Hematopoietic multipotent progenitor cell treated with erythropoietin and hydrocortisone succinate and interleukin-3 and kit ligand, for 17 days (in vitro differentiated cells): ENCODE data around the gene RASSF3.
"Not testable (repeated sequence)": the region's sequence is repeated elsewhere in the genome, so short reads cannot be mapped to it uniquely, and the experiment has no call there.

Experiments used
- DNase-seq: peaks from one replicate; pipeline ENCODE4 v3.0.0-alpha.2; 2015; ENCODE audit warnings: low spot score

RASSF3 gene

GRCh38 chr12:64670019-64670418 lies 59.7 kb downstream of the RASSF3 start:
- DNase-seq: no peak

DNA sequence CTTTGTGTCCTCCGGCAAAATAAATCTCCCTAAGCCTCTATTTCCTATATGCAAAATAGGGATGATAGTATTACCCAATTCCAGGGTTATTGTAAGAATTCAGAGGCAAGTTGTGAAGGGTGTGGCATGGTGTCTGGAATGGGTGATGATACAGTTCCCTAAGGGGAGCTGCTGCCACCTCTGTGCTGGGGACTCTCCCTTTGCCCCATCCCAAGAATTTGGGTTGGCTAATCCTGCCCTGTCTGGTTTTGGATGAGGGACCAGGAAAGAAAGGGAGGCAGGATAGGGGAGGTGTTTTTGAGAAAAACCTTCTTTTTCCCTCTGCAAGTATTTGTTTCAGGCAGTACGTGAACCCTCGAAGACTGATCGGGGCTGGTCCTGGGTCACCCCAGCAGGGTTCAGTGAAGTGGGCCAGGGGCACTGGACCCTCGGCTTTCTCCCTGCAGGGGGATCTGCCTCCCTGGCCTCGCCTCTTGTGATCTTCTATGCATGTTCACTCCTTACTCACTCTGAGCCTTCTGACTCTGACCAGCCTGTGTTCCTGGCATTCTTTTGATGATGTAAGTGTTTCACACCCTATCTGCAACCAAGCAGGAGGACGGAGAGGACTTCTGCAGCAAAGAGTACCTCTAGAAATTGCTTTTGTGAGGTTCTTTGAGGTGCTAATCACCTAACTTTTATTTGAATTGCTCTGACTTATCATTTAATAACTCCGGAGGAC lies 60.8 kb downstream of the RASSF3 start:
- DNase-seq: no peak

DNA sequence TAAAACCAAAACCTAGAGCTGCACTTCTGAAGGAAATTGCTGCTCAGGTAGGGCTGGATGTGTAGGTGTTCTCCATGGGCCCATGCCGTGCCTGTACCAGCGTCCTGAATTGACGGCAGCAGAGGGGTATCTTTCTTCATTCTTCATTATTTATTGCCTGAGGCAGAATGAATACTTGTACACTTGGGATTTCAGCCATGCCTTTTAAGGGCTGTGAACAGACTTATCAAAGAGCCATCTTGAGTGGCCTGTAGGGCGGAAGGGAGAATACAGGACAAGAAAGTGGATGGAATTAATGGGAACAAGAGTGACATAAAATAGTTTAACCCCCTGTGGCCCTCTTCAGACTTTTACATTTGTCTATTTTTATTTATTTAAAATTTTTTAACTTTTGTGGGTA lies 61.4 kb downstream of the RASSF3 start:
- DNase-seq: no peak

DNA sequence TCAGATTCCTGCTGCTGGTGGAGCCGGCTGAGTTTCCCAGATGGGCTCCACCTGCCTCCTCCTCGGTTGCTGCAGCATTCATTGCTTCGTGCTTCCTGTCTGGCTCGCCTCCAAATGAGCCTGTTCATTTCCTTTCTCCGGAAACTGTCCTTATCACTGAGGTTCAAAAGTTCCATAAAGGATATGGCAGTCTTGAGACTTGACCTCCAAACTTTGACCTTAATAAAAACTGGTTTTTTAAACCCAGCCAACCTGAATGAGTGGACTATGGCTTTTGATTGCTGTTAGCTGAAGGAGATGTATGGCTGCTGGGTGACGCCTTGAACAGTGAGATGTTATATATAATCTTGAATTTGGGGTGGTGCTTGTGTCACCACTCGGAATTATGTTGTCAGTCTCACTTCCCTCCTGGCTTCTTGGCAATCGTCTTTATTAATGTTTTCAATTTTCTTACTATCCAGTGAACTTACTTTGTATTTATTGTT lies 62.7 kb downstream of the RASSF3 start:
- no peak for DNase-seq

DNA sequence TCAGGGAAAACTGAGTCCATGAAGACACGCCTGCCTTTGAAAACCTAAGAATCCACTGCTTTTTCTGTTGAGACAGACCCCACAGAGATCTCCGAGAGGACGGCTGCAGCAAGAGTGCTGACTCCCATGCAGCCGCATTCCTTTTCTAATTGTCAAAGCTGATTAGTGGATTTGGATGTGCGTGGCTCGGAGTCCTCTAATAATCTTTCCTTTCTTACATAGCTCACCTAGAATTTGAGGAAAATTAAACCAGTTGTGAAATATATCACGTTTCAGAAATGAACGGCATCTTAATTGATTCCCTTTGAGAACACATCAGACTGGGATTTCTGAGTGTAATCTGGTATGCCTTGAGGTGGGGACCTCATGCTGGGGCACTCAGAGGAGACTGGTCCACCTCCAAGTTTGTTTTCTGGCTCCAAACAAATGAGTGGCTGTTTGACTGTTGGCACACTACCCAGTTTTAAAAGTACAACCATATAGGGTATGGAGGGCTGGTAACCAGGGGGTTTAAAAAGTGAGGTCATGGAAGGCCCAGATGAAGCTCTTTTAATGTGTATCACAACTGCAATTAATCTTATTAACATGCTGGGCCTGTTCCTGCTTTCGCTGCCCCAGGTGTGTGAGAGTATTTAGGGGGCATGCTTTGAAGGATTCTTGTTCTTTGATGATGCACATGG lies 63.3 kb downstream of the RASSF3 start:
- no peak for DNase-seq

DNA sequence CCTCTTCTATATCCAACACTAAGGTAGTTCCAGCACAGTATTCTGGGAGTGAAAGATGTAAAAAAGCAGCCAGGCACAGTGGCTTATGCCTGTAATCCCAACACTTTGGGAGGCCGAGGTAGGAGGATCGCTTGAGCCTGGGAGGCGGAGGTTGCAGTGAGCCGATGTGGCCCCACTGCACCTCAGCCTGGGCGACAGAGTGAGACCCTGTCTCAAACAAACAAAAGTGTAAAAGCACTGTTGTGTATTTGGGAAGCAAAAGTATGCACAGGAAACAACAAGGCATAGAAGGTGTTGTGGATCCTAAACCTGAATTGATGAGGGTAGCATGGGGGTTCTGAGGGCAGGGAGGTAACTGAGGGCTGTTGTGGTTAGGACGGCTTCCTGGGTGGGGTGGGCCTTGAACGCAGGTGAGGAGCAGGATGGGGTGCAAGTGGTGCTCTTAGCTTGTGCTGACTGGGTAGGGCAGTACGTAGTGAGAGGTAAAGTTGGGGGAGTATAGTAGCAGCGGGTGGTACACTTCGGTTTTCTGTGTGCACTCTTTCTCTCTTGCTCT lies 64.2 kb downstream of the RASSF3 start:
- DNase-seq: no peak

DNA sequence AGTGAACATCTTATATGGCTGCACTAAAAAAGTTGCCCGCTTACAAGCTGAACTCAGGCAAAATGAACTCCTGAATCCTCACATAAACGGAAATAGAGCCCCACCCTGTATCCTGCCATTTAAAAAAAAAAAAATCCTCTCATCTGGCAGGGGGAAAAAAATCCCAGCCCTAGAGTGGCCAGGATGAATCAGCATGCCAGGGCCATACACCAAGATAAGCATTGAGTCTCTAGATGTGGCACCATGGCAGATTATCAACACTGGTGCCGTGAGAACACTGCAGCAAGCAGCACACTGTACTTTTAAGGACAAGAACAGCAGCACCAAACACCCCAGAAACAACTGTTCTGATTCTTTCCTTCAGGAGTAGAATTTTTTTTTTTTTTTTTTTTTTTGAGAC lies 65.5 kb downstream of the RASSF3 start:
- no peak for DNase-seq

DNA sequence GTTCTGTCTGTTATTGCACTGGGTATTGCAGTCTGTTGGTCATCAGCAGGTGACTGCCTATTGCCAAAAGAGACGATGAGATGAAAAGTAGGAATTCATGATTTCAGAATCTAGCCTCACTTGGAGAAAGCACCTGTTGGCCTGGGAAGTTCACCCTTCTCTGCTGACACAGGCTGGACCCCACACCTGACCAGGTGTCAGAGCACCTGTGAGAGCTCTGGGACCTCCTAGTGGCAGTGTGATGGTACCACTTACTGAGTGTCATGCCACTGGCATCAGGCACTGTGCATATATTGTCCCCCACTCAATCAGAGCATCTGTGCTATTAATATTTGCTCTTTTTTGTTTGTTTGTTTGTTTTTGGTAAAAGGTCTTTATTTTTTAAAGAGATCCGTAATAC lies 68.0 kb downstream of the RASSF3 start:
- no peak for DNase-seq

- DNase-seq: no peak
Measured at GRCh38 chr12:64678835-64679234, 68.5 kb downstream of the RASSF3 start.

GRCh38 chr12:64679487-64680001 lies 69.2 kb downstream of the RASSF3 start:
- DNase-seq: no peak

GRCh38 chr12:64680235-64680634 lies 69.9 kb downstream of the RASSF3 start:
- no peak for DNase-seq

GRCh38 chr12:64681200-64682052 lies 71.1 kb downstream of the RASSF3 start:
- DNase-seq: no peak

- DNase-seq: no peak
Measured at GRCh38 chr12:64682572-64683277, 72.4 kb downstream of the RASSF3 start.

DNA sequence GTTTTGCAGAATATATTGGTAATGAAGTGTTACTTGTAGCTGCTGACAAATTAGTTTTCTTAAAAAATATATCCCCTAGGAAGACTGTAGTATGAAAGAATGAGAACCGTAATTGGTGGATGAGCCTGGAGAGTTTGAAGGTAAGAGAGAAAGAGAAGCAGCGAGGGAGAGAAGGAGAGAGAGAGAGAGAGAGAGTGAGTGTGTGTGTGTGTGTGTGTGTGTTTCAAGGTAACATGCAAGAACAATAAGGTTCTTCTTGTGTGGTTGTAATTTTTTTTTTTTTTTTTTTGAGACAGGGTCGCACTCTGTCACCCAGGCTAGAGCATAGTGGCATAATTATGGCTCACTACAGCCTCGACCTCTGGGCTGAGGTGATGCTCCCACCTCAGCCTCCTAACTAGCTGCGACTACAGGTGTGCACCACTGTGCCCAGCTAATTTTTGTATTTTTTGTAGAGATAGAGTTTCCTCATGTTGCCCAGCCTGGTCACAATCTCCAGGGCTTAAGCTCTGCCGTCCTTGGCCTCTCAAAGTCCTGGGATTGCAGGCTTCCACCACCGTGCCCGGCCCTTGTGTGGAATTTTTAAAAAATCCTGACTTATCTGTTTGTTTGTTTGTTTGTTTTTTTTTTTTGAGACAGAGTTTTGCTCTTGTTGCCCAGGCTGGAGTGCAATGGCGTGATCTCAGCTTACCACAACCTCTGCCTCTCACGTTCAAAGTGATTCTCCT lies 73.7 kb downstream of the RASSF3 start:
- no peak for DNase-seq

DNA sequence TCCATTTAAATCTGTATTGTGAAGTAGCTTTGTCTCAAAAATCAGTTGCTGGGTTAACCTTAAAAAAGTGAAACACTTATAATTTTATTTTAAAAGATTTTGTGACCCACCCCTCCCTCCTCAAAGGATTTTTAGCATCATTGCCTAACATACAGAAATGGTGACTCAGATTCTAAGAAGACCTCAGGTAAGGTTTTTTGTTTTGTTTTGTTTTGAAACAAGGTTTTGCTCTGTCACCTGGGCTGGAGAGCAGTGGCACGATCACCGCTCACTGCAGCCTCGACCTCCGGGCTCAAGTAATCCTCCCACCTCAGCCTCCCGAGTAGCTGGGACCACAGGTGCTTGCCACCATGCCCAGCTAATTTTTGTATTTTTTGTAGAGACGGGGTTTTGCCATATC lies 74.8 kb downstream of the RASSF3 start:
- no peak for DNase-seq

DNA sequence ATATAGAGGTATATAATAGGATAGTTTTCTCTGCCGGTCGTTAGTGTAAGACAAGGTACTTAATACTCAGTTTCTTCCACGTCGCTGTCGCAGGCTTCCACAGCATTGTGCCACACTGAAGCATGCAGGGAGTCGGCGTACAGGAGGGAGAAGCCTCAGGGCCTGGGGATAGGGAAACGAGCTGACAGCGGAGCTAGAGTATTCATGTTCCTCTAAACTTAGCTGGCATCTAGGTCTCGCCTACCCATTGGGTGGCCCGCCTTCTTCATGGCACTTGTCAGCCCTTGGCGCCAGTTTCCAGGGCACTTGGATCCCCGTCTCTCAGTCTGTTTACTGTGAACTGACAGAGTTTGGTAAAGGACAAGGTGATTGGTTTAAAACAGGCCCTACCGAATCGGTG lies 75.3 kb downstream of the RASSF3 start:
- no peak for DNase-seq

- no peak for DNase-seq
Measured at GRCh38 chr12:64687816-64688215, 77.5 kb downstream of the RASSF3 start.

GRCh38 chr12:64688219-64688618 lies 77.9 kb downstream of the RASSF3 start:
- no peak for DNase-seq

DNA sequence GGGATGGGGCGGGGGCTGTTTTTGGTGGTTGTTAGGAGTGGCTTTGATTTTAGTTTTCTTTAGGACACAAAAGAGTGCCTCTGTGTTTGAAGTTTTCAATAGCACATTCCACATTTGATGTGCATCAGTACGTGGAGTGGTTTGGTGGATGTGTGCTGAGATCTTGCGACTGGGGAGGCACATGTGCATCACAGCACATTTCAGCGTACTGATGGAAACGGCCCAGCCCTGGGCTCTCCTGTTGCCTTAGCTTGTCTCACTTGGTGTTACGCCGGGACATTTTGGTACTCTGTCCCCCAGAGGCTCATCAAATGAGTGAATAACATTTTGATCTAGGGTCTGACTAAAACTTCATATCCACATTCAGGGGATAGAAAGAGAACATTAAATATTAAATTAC lies 78.4 kb downstream of the RASSF3 start:
- no peak for DNase-seq

- not testable (repeated sequence) for DNase-seq
Measured at GRCh38 chr12:64690236-64690635, 79.9 kb downstream of the RASSF3 start.

DNA sequence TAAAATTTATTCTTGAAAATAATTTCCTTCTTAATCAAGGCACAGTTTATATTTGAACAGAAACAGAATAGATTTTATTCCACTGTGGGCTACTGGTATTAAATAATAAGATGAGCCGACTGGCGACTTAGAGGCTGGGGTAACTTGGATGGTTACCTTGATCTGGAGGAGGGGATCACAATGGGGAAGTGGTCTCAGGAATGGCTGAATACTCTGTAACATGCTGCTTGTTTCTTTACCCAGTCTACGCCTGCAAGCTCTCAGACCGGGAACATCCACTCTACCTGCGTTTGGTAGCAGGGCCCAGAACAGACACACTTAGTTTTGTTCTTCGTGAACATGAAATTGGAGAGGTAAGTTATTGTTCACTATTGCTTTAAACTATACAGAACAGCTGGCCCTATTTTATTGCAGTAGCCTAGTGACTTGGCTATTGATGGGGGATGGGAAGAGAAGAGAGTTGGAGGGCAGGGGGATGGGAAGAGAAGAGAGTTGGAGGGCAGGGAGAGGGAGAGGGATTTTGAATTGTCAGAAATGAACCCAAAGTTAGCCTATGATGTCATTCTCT lies 81.0 kb downstream of the RASSF3 start:
- DNase-seq: no peak
